Pancreas (tissue), 10 donors: ENCODE measurements around the gene HOXC5. TPM values are rescaled to one million over a fixed set of nuclear protein-coding genes. Genes with fewer than 3 reads are reported as not detected.

Experiments
- ATAC-seq, 4 donors: fragments of 200-7000 bp; cut with Tn5 transposase; one replicate each; pipeline versions ENCODE4 v1.8.0 to v1.9.1; 2020; ENCODE audit warnings: mild to moderate bottlenecking in 4 of 4, moderate library complexity in 4 of 4
- DNase-seq, 6 donors: peaks; one replicate each; pipeline ENCODE4 v3.0.0-alpha.2; 2020
- FAIRE-seq: peaks from 2 replicates; lab custom pipeline; 2012; peaks lifted over from hg19 to GRCh38; lab: Jason Lieb, UNC
- H3K27ac ChIP-seq, 4 donors: fragments of 200-600 bp; sonication (generic); 1 replicate in 3 of 4; 2 replicates in 1 of 4; pipeline versions ENCODE4 v1.5.0 to v1.8.0; 2020
- H3K27me3 ChIP-seq, 4 donors: fragments of 200-600 bp; one replicate each; pipeline ENCODE4 v1.8.0; 2021
- H3K36me3 ChIP-seq, 3 donors: fragments of 200-600 bp; sonication (generic) in 1 of 3; one replicate each; pipeline versions ENCODE4 v1.5.0 to v1.8.0; 2020 to 2021
- H3K4me1 ChIP-seq, 3 donors: fragments of 200-600 bp; one replicate each; pipeline ENCODE4 v1.8.0; 2021
- H3K4me3 ChIP-seq, 4 donors: fragments of 200-600 bp; sonication (generic) in 2 of 4; one replicate each; pipeline versions ENCODE4 v1.5.0 to v1.8.0; 2020 to 2021
- H3K9me3 ChIP-seq, 4 donors: fragments of 200-600 bp; one replicate each; pipeline ENCODE4 v1.8.0; 2021
- WGBS, 2 donors: extraction: QIAGEN DNeasy Blood & Tissue Kit; methylation state at CpG; one replicate each; pipeline ENCODE4 v1.1.7; 2013; 5-methylcytosine and 5-hydroxymethylcytosine counted together
- intact Hi-C, 3 donors: fragments of 100-400 bp; cut with DNase I; formaldehyde crosslinking; loops; one replicate each; pipeline versions ENCODE4 v1.11.1 to v1.14.2; 2022
- polyA plus RNA-seq, 2 donors: library from polyadenylated mRNA; stranded (reverse); fragments of 200-250 nt; gene quantifications; one replicate each; pipeline ENCODE4 v1.2.3, GENCODE V29; 2013
- total RNA-seq, 6 donors: library from RNA; stranded (reverse); fragmentation: NEBNext Ultra II Directional in 4 of 6; extraction: Animal tissue kit (Norgen Biotek cat#: 25700) in 4 of 6; gene quantifications; one replicate each; pipeline versions ENCODE4 v1.2.1 to v1.2.4, GENCODE V29; 2021 to 2023
- TF ChIP-seq, protein P1 (sequence below), 4 donors: fragments of 200-600 bp; sonication (generic) in 3 of 4; IDR thresholded peaks; one replicate each; pipeline versions ENCODE4 v1.5.0 to v1.8.0; 2021; ENCODE audit warnings: antibody characterized with exemption in 4 of 4
- donor health status: healthy with polysubstance abuse.
- donor health status: DM: no; HTN: no; CAD: no; lungs with moderate emphysema.
- donor health status: DM: no; HTN: no; CAD: no.
- donor health status: control.
- donor health status: control.
- donor health status: Bipolar disorder and iron deficiency.
- donor health status: DM: yes; HTN: yes; CAD: no.
- donor health status: DM: no; HTN: no; CAD: no.
- donor health status: DM: no; HTN: no; CAD: no.
- donor health status: DM: yes; HTN: yes; CAD: no.

HOXC5 gene
- total and polyA plus RNA-seq, 8 donors: not detected

DNA sequence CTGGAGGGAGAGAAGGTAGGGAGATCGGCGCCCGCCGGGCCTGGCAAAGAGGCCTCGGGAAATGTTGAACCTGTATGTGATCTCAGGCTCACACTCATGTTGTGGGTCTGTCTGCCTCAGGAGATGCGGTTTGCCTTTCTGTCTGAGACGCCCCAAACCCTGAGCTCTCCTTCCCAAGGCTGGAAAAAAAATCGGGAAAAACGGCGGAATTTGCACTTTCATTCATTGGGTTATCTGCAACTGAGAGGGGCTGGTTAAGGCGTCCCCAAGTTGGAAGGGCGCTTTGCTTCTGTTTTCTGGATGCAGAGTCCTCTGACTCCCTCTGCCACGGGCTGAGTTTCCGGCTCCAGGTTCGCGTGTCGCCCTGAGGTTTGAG is 37.9 kb upstream of the HOXC5 start:
- intact Hi-C loops: no loop called here
- no peaks in the 10 kb centered on the region for H3K36me3 ChIP-seq
- peak overlapping the region in 1 of 4 donors; percentile 43 for H3K4me3 ChIP-seq
- no peak overlapping the region for H3K27ac ChIP-seq
- DNase-seq (no peak), FAIRE-seq (no peak), ATAC-seq (peak in 3 of 4 donors; percentile 11 to 43 (median 28))
- H3K27me3 ChIP-seq: peaks cover 0 to 81% (median 12%) of the 10 kb centered on the region in 4 donors
- no peaks in the 10 kb centered on the region for H3K9me3 ChIP-seq
- peaks cover 0 to 16% (median 12%) of the 10 kb centered on the region in 3 donors for H3K4me1 ChIP-seq
- TF ChIP-seq, protein P1, sequence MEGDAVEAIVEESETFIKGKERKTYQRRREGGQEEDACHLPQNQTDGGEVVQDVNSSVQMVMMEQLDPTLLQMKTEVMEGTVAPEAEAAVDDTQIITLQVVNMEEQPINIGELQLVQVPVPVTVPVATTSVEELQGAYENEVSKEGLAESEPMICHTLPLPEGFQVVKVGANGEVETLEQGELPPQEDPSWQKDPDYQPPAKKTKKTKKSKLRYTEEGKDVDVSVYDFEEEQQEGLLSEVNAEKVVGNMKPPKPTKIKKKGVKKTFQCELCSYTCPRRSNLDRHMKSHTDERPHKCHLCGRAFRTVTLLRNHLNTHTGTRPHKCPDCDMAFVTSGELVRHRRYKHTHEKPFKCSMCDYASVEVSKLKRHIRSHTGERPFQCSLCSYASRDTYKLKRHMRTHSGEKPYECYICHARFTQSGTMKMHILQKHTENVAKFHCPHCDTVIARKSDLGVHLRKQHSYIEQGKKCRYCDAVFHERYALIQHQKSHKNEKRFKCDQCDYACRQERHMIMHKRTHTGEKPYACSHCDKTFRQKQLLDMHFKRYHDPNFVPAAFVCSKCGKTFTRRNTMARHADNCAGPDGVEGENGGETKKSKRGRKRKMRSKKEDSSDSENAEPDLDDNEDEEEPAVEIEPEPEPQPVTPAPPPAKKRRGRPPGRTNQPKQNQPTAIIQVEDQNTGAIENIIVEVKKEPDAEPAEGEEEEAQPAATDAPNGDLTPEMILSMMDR (IDR thresholded peaks at IDR 0.05): no peak
- 7 to 9% methylated on average over 17 of the region's 17 CpGs for WGBS, 2 donors

DNA sequence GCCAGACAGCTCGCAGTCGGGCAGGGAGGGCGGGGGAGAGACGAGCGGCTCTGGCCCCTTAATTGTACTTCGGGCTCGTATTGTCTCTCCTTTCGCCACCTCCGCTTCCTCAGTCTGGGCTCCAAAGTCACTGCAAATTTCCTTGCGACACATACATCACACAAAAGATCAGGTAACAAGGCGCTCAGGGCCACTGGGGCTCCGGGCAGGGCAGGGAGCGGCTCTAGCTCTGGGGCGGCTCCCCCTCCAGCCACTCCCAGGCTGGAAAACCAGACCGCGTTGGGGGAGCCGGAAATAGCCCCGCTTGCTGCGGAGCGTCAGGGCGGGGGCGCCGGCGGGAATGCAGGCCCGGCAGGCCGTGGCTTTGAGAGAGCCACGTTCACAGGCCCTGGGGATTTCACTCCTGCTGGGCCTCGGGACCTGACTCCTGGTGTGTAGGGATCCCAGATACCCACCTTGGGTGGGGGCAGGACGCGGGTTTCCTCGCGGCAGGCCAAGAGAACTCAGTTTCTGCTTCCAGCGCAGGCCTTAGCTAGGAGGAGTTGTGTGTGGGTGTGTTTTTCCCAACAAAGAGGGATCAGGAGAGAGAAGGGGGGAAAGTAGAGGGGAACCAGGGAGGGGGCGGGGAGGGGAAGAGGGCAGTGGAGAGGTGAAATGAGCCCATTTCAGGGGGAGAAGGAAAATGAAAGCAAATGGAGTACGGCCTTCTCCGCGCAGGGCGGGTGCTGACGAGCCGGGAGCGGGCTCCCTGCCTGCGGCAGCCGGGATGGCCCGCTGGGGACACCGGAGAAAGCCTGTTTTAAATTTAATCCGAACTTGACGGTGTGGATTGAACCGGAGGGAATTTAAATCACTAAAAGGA is 37.2 kb upstream of the HOXC5 start:
- Histone ChIP-seq H3K4me3 (peak overlapping the region in 2 of 4 donors; percentile 15 to 43), H3K36me3 (no peaks in the 10 kb centered on the region), H3K4me1 (peaks cover 0 to 16% (median 12%) of the 10 kb centered on the region in 3 donors), H3K27me3 (peaks cover 0 to 81% (median 14%) of the 10 kb centered on the region in 4 donors), H3K9me3 (no peaks in the 10 kb centered on the region), H3K27ac (no peak overlapping the region)
- DNase-seq (peak in 1 of 6 donors; percentile 27), FAIRE-seq (no peak), ATAC-seq (peak; percentile 14 to 57 (median 21))
- intact Hi-C loops: no loop called here
- TF ChIP-seq, protein P1 (IDR thresholded peaks at IDR 0.05): no peak
- WGBS, 2 donors: 12 to 15% methylated on average over 48 of the region's 48 CpGs

DNA sequence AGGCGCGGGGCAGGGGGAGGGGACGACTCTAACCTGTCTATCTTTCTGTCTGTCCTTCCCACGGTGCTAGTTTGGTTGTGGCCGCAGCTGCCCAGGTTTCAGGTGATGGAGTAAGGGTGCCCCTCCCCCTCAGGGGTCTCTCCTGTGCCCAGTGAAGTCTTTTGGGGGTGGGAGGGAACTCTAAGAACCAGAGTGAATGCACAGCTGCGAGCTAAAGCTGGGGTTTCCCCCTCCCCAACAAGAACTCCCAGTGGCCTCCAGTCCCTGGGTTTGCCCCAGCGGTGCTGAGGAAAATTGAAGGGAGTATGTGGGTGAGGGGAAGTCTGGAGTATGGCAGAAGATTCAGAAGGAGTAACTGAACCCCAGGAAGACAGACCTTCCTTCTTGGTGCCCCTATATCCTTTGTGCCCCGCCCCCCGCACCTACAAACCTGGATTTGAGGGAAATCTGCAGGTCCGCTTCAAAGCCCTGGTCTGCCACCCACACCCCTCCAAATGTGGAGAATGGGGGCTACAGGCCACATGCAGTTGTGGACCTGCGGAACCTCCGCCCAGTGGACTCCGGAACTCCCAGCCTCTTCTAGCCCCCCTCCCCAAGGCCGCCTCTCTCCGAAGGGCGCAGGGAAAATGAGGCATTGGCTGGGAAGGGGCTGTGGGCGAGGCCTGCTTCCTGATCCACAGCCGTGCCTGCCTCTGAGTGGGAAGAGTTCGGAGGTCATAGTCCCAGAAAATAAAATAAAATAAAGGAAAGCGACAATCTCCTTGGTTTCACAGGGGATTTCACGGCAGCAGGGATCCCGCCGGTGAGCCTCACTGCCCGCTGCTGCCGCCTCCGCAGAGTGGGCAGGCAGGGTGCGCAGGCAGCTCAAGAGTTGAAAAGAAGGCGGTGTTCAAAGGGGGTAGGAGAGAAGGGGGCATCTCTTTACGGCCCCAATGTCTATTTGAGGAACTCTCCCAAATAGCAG is 36.3 kb upstream of the HOXC5 start:
- intact Hi-C loops: no loop called here
- H3K4me1 ChIP-seq: peaks cover 0 to 16% (median 12%) of the 10 kb centered on the region in 3 donors
- FAIRE-seq: no peak
- no peak for ATAC-seq
- H3K27ac ChIP-seq: no peak overlapping the region
- peak in 1 of 6 donors; percentile 11 for DNase-seq
- H3K27me3 ChIP-seq: peaks cover 0 to 81% (median 13%) of the 10 kb centered on the region in 4 donors
- no peaks in the 10 kb centered on the region for H3K9me3 ChIP-seq
- no peaks in the 10 kb centered on the region for H3K36me3 ChIP-seq
- TF ChIP-seq, protein P1 (IDR thresholded peaks at IDR 0.05): no peak
- WGBS, 2 donors: 54 to 55% methylated on average over 29 of the region's 29 CpGs
- H3K4me3 ChIP-seq: peak overlapping the region in 2 of 4 donors; percentile 15 to 43

DNA sequence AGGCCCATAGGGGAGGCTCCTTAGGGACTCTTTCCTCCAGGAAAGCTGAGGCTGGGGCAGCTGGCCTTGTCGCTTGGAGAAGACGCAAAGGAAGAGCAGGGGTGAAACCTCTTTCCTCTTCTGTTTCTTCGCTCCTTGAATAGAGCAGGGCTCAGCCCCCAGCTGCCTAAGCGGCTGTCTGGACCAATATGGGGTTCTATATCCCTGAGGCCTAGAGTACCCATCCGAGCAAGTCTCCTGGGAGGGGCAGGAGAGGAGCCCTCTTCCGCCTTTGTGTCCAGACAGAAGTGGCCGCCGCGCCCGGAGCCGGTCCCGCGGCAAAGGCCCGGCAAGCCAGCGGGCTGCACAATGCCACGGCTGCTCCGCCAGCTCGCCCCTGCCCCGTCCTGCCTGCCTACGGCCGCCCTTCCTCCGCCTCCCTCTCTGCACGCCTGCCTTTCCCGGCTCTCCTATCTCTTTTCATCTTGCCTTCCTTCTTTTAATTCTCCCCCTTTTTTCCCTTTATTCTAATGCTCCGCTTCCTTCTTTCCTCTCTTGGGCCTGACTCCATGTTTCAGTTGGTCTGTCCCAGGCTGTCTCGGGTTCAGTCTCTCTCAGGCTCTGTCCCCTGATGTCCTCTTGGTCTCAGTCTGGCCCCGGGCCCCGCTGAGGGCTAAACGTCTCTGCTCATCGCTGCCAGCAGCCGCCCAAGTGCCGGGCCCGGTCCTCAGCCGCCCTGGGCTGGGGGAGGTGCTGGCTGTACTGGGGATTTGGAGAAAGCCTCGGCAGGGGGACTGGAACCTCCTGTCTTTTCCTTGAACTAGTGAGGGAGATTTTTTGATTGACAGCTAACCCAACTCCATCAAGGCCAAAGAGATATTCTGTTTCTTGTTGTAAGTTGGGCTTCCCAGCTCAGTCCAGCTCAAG is 35.4 kb upstream of the HOXC5 start:
- 18 to 20% methylated on average over 33 to 35 of the region's 35 CpGs for WGBS, 2 donors
- Histone ChIP-seq H3K4me3 (no peak overlapping the region), H3K9me3 (no peaks in the 10 kb centered on the region), H3K27me3 (peaks cover 0 to 75% (median 13%) of the 10 kb centered on the region in 4 donors), H3K36me3 (no peaks in the 10 kb centered on the region), H3K27ac (no peak overlapping the region), H3K4me1 (peaks cover 0 to 16% (median 12%) of the 10 kb centered on the region in 3 donors)
- FAIRE-seq: no peak
- no peak for ATAC-seq
- TF ChIP-seq, protein P1 (IDR thresholded peaks at IDR 0.05): no peak
- DNase-seq: peak in 1 of 6 donors; percentile 16
- intact Hi-C loops: no loop called here
